Stimulated activated CD4-positive, alpha-beta T cell treated with anti-CD3 and anti-CD28 coated beads, TNF-alpha, amount 100 ng/mL, for 4 hours (primary cell): ENCODE data around the gene NHS.

Experiments used
- DNase-seq, 3 experiments: peaks; one replicate each; pipeline ENCODE4 v3.0.0-alpha.2; 2020; ENCODE audit warnings: low read depth in 3 of 3

NHS gene

GRCh38 chrX:17622331-17622730 lies 247.3 kb downstream of the NHS start:
- no peak for DNase-seq

GRCh38 chrX:17623750-17624149 lies 248.8 kb downstream of the NHS start:
- DNase-seq, result no peak

GRCh38 chrX:17627026-17627425 lies 252.0 kb downstream of the NHS start:
- no peak for DNase-seq

- no peak for DNase-seq
Measured at GRCh38 chrX:17628976-17629375, 254.0 kb downstream of the NHS start.

- no peak for DNase-seq
Measured at GRCh38 chrX:17629519-17629918, 254.5 kb downstream of the NHS start.

GRCh38 chrX:17631647-17632046 lies 256.6 kb downstream of the NHS start:
- DNase-seq, result no peak

GRCh38 chrX:17632942-17633341 lies 257.9 kb downstream of the NHS start:
- no peak for DNase-seq

GRCh38 chrX:17633546-17633945 lies 258.5 kb downstream of the NHS start:
- no peak for DNase-seq

- DNase-seq, result no peak
Measured at GRCh38 chrX:17634542-17635207, 259.7 kb downstream of the NHS start.

GRCh38 chrX:17635231-17635630 lies 260.2 kb downstream of the NHS start:
- DNase-seq, result no peak

GRCh38 chrX:17637235-17637634 lies 262.2 kb downstream of the NHS start:
- DNase-seq, result no peak

- DNase-seq, result no peak
Measured at GRCh38 chrX:17638731-17639130, 263.7 kb downstream of the NHS start.

GRCh38 chrX:17642891-17643290 lies 267.9 kb downstream of the NHS start:
- DNase-seq, result no peak

GRCh38 chrX:17643528-17643927 lies 268.5 kb downstream of the NHS start:
- no peak for DNase-seq

GRCh38 chrX:17644001-17644400 lies 269.0 kb downstream of the NHS start:
- DNase-seq, result no peak

GRCh38 chrX:17654116-17654515 lies 279.1 kb downstream of the NHS start:
- DNase-seq, result peak in 2 of 3 experiments; percentile 26 to 30

GRCh38 chrX:17655211-17656034 lies 280.4 kb downstream of the NHS start:
- no peak for DNase-seq

GRCh38 chrX:17656035-17656418 lies 281.0 kb downstream of the NHS start:
- DNase-seq, result no peak

- no peak for DNase-seq
Measured at GRCh38 chrX:17656556-17656955, 281.6 kb downstream of the NHS start.

- DNase-seq, result no peak
Measured at GRCh38 chrX:17662391-17662790, 287.4 kb downstream of the NHS start.

- no peak for DNase-seq
Measured at GRCh38 chrX:17668929-17669328, 293.9 kb downstream of the NHS start.

- no peak for DNase-seq
Measured at GRCh38 chrX:17669458-17669857, 294.5 kb downstream of the NHS start.

- no peak for DNase-seq
Measured at GRCh38 chrX:17669891-17670290, 294.9 kb downstream of the NHS start.
